A549 (cell line): ENCODE measurements around the gene APP.

Experiments used
- CHD2 ChIP-seq: fragments of 150-350 bp; IDR thresholded peaks from 2 replicates; pipeline ENCODE4 v1.6.1; 2014; ENCODE audit warnings: low read length; ENCODE audit not compliant: partially characterized antibody
- CTCF ChIP-seq: fragments of >200 bp; sonication (Bioruptor Twin); formaldehyde crosslinking; IDR thresholded peaks from 3 replicates; pipeline ENCODE4 v1.5.1; 2016
- EP300 ChIP-seq, 2 experiments: fragments of >200 bp; sonication (Bioruptor Twin); formaldehyde crosslinking; IDR thresholded peaks; 2 replicates in 1 of 2; 3 replicates in 1 of 2; pipeline ENCODE4 v1.6.1; 2016 to 2017
- HDAC2 ChIP-seq: fragments of 200-600 bp; sonication (generic); IDR thresholded peaks from 2 replicates; pipeline ENCODE4 v1.6.1; 2016
- JUNB ChIP-seq: fragments of >200 bp; sonication (Bioruptor Twin); formaldehyde crosslinking; IDR thresholded peaks from 2 replicates; pipeline ENCODE4 v1.6.1; 2016
- KDM1A ChIP-seq: fragments of 200-600 bp; sonication (generic); IDR thresholded peaks from 2 replicates; pipeline ENCODE4 v1.6.1; 2016; ENCODE audit warnings: low read depth, mild to moderate bottlenecking
- MAZ ChIP-seq: fragments of 150-350 bp; IDR thresholded peaks from 2 replicates; pipeline ENCODE4 v1.6.1; 2014; ENCODE audit warnings: antibody characterized with exemption, low read depth, low read length, borderline replicate concordance
- NFE2L2 ChIP-seq: fragments of 150-350 bp; conservative IDR thresholded peaks from 2 replicates; pipeline ENCODE4 v1.6.1; 2014; ENCODE audit warnings: low read length
- POLR2A ChIP-seq: IDR thresholded peaks from 2 replicates; pipeline ENCODE4 v1.6.1; 2012; ENCODE audit warnings: mild to moderate bottlenecking, low read length
- REST ChIP-seq: fragments of 200-600 bp; sonication (generic); IDR thresholded peaks from 2 replicates; pipeline ENCODE4 v1.6.1; 2016; ENCODE audit warnings: antibody characterized with exemption, mild to moderate bottlenecking, moderate library complexity
- RNF2 ChIP-seq: fragments of 200-600 bp; sonication (generic); IDR thresholded peaks from 2 replicates; pipeline ENCODE4 v1.6.1; 2016; ENCODE audit warnings: low read depth, mild to moderate bottlenecking, antibody characterized with exemption, moderate library complexity, borderline replicate concordance
- TP53 ChIP-seq: fragments of 250-450 bp; sonication (Bioruptor Pico); IDR thresholded peaks from 2 replicates; pipeline ENCODE4 v1.5.0; 2021; ENCODE audit warnings: mild to moderate bottlenecking, moderate library complexity
- ZFP36 ChIP-seq: fragments of 450-650 bp; IDR thresholded peaks from 2 replicates; pipeline ENCODE4 v1.6.1; 2014; ENCODE audit warnings: borderline replicate concordance; ENCODE audit not compliant: partially characterized antibody
- ZNF302 ChIP-seq: fragments of 250-450 bp; sonication (Bioruptor Pico); IDR thresholded peaks from 2 replicates; pipeline ENCODE4 v1.9.0; 2021; ENCODE audit warnings: inconsistent platforms, mild to moderate bottlenecking, moderate library complexity

- TF ChIP-seq POLR2A, result no peak
- TF ChIP-seq CTCF, result no peak
- no peak for TF ChIP-seq CHD2
- TF ChIP-seq MAZ, result no peak
- TF ChIP-seq EP300 (IDR thresholded peaks at IDR 0.05), result no peak
- TF ChIP-seq RNF2, result no peak
- no peak for TF ChIP-seq REST
- TF ChIP-seq KDM1A, result no peak
- TF ChIP-seq NFE2L2, result no peak
- TF ChIP-seq JUNB, result no peak
- TF ChIP-seq TP53 (CRISPR knock-in tag), result no peak
- no peak for TF ChIP-seq ZFP36
- no peak for TF ChIP-seq HDAC2
- no peak for TF ChIP-seq ZNF302 (CRISPR knock-in tag)
Observed at GRCh38 chr21:26130249-26130881, 40.2 kb downstream of the APP start.
